WTC11 (cell line): ENCODE measurements around the gene DISP2. TPM values are rescaled to one million over a fixed set of nuclear protein-coding genes. Genes with fewer than 3 reads are reported as not detected.

Experiments used
- ATAC-seq: fragments of 200-7000 bp; cut with Tn5 transposase; 2 replicates; pipeline ENCODE4 v1.10.0; 2021; ENCODE audit warnings: mild to moderate bottlenecking, moderate library complexity
- CTCF ChIA-PET: fragments of 300-600 bp; sonication (Branson Sonifier 250); formaldehyde crosslinking; loops from one replicate; lab custom pipeline; 2021; ENCODE audit warnings: antibody characterized with exemption; lab: Charles Lee
- POLR2A ChIA-PET: fragments of 350-600 bp; sonication (Branson Sonifier 250); formaldehyde crosslinking; loops from one replicate; lab custom pipeline; 2021; ENCODE audit warnings: antibody characterized with exemption; lab: Charles Lee
- DNase-seq: peaks from one replicate; pipeline ENCODE4 v3.0.0; 2021; ENCODE audit warnings: low spot score
- H3K27ac Mint-ChIP-seq: 2 replicates; pipeline ENCODE4 v1.8.0; 2021; ENCODE audit warnings: mixed read lengths
- H3K27me3 Mint-ChIP-seq: 2 replicates; pipeline ENCODE4 v1.8.0; 2021; ENCODE audit warnings: low read depth, mild to moderate bottlenecking, moderate library complexity, mixed read lengths
- H3K36me3 Mint-ChIP-seq: 2 replicates; pipeline ENCODE4 v1.8.0; 2021; ENCODE audit warnings: mixed read lengths
- H3K4me1 Mint-ChIP-seq: 2 replicates; pipeline ENCODE4 v1.8.0; 2022; ENCODE audit warnings: mixed read lengths
- H3K4me3 Mint-ChIP-seq: 2 replicates; pipeline ENCODE4 v1.8.0; 2021; ENCODE audit warnings: mild to moderate bottlenecking, moderate library complexity, mixed read lengths
- H3K9me3 Mint-ChIP-seq: 2 replicates; pipeline ENCODE4 v1.8.0; 2021; ENCODE audit warnings: mixed read lengths
- CBFB ChIP-seq: sonication (generic); formaldehyde crosslinking; IDR thresholded peaks from 2 replicates; pipeline ENCODE4 v1.8.1; 2022; ENCODE audit warnings: mild to moderate bottlenecking, low read depth, missing genetic modification reagents
- ELF4 ChIP-seq: sonication (generic); formaldehyde crosslinking; IDR thresholded peaks from 2 replicates; pipeline ENCODE4 v1.8.1; 2022; ENCODE audit warnings: low read depth, mild to moderate bottlenecking, moderate library complexity, missing genetic modification reagents
- FOXP1 ChIP-seq: sonication (generic); formaldehyde crosslinking; IDR thresholded peaks from 2 replicates; pipeline ENCODE4 v1.8.0; 2022; ENCODE audit warnings: missing genetic modification reagents, mild to moderate bottlenecking, moderate library complexity, borderline replicate concordance
- MYBL2 ChIP-seq: sonication (generic); formaldehyde crosslinking; IDR thresholded peaks from 2 replicates; pipeline ENCODE4 v1.8.1; 2023; ENCODE audit warnings: mild to moderate bottlenecking, moderate library complexity, missing genetic modification reagents
- NFYB ChIP-seq: sonication (generic); formaldehyde crosslinking; conservative IDR thresholded peaks from 2 replicates; pipeline ENCODE4 v1.8.0; 2022; ENCODE audit warnings: low read depth, missing genetic modification reagents
- NR3C1 ChIP-seq: sonication (generic); formaldehyde crosslinking; conservative IDR thresholded peaks from 2 replicates; pipeline ENCODE4 v1.8.1; 2023; ENCODE audit warnings: low read depth, mild to moderate bottlenecking, missing genetic modification reagents
- OVOL2 ChIP-seq: fragments of 250-450 bp; sonication (Bioruptor Pico); IDR thresholded peaks from 2 replicates; pipeline ENCODE4 v1.9.0; 2021; ENCODE audit warnings: mild to moderate bottlenecking, borderline replicate concordance
- RELA ChIP-seq: sonication (generic); formaldehyde crosslinking; IDR thresholded peaks from 2 replicates; pipeline ENCODE4 v1.8.1; 2022; ENCODE audit warnings: missing genetic modification reagents, mild to moderate bottlenecking, borderline replicate concordance
- RORB ChIP-seq: fragments of 250-450 bp; sonication (Bioruptor Pico); IDR thresholded peaks from 2 replicates; pipeline ENCODE4 v1.9.0; 2021; ENCODE audit warnings: mild to moderate bottlenecking
- SMAD3 ChIP-seq: sonication (generic); formaldehyde crosslinking; IDR thresholded peaks from 2 replicates; pipeline ENCODE4 v1.8.0; 2022; ENCODE audit warnings: missing genetic modification reagents, mild to moderate bottlenecking, borderline replicate concordance
- TCF7 ChIP-seq: sonication (generic); formaldehyde crosslinking; IDR thresholded peaks from 2 replicates; pipeline ENCODE4 v1.8.0; 2022; ENCODE audit warnings: mild to moderate bottlenecking, low read depth, missing genetic modification reagents, moderate library complexity
- TEAD4 ChIP-seq: sonication (generic); formaldehyde crosslinking; IDR thresholded peaks from 2 replicates; pipeline ENCODE4 v1.8.0; 2022; ENCODE audit warnings: mild to moderate bottlenecking, missing genetic modification reagents
- ZBTB21 ChIP-seq: sonication (generic); formaldehyde crosslinking; IDR thresholded peaks from 2 replicates; pipeline ENCODE4 v1.8.1; 2023; ENCODE audit warnings: mild to moderate bottlenecking, missing genetic modification reagents, borderline replicate concordance
- ZNF138 ChIP-seq: sonication (generic); formaldehyde crosslinking; conservative IDR thresholded peaks from 2 replicates; pipeline ENCODE4 v1.8.1; 2022; ENCODE audit warnings: mild to moderate bottlenecking, moderate library complexity, missing genetic modification reagents
- ZNF396 ChIP-seq: fragments of 250-450 bp; sonication (Bioruptor Pico); IDR thresholded peaks from 2 replicates; pipeline ENCODE4 v1.8.0; 2021; ENCODE audit warnings: mild to moderate bottlenecking, moderate library complexity, borderline replicate concordance
- ZNF416 ChIP-seq: fragments of 250-450 bp; sonication (Bioruptor Pico); IDR thresholded peaks from 2 replicates; pipeline ENCODE4 v1.9.0; 2021; ENCODE audit warnings: mild to moderate bottlenecking, inconsistent platforms
- ZNF423 ChIP-seq: fragments of 250-450 bp; sonication (Bioruptor Pico); IDR thresholded peaks from 2 replicates; pipeline ENCODE4 v2.1.2; 2022; ENCODE audit warnings: mild to moderate bottlenecking, moderate library complexity
- total RNA-seq: library from RNA; stranded (reverse); gene quantifications from 3 replicates; pipeline ENCODE4 v1.2.3, GENCODE V29; 2021
- TF ChIP-seq, protein P1 (sequence below): fragments of 250-450 bp; sonication (Bioruptor Pico); IDR thresholded peaks from 2 replicates; pipeline ENCODE4 v1.9.0; 2021; ENCODE audit warnings: mild to moderate bottlenecking, borderline replicate concordance
- TF ChIP-seq, protein P2 (sequence below): fragments of 250-450 bp; sonication (Bioruptor Pico); IDR thresholded peaks from 2 replicates; pipeline ENCODE4 v1.9.0; 2021; ENCODE audit warnings: mild to moderate bottlenecking
- TF ChIP-seq, protein P3 (sequence below): fragments of 200-600 bp; IDR thresholded peaks from 2 replicates; pipeline ENCODE4 v1.8.0; 2022; ENCODE audit warnings: antibody characterized with exemption

Gene DISP2
- total RNA-seq, 1 experiment from 2014 or later = 3.5 TPM

DNA sequence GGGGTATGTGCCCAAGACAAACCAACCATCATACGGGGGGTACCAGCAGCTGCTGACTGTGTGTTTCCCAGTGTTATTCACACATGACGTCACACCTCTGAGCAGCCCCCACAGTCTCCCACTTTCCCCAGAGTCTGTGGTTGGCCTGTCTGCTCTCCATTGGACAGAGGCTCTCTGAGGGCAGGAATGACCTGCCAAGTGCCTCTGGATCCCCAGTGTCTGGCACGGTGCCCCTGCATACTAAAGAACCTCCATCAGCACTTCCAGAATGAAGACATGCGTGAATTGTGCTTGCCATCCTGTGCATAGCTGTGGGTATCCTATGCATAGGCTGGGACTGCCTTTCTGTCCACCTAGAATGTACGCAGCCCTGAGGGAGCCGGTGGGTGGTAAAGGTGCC, 13.8 kb upstream of the DISP2 start:
- no peak for DNase-seq
- CTCF ChIA-PET = interaction anchor here (0.6 to 6.6 kb wide), 40 partner anchors 9 to 307 kb away, joined by 3 to 98 read pairs (median 4); partner anchors contain the start of genes DISP2, INAFM2, IVD and KNSTRN
- Mint-ChIP-seq H3K27ac (no peak overlapping the region), H3K4me3 (no peak overlapping the region), H3K36me3 (no peaks in the 10 kb centered on the region), H3K9me3 (no peaks in the 10 kb centered on the region), H3K4me1 (peaks cover 17% of the 10 kb centered on the region), H3K27me3 (no peaks in the 10 kb centered on the region)
- no peak for ATAC-seq
- no peak for TF ChIP-seq RELA (CRISPR knock-in tag)
- no peak for TF ChIP-seq SMAD3
- no peak for TF ChIP-seq ZNF416 (CRISPR knock-in tag)
- no peak for TF ChIP-seq OVOL2
- no peak for TF ChIP-seq ZNF396
- TF ChIP-seq TCF7 (CRISPR knock-in tag) = no peak
- TF ChIP-seq NFYB (CRISPR knock-in tag) = no peak
- TF ChIP-seq ZNF138 = no peak
- TF ChIP-seq RORB (CRISPR knock-in tag) = no peak
- TF ChIP-seq MYBL2 (CRISPR knock-in tag) = no peak
- TF ChIP-seq FOXP1 = no peak
- no peak for TF ChIP-seq ZBTB21 (CRISPR knock-in tag)
- TF ChIP-seq, protein P1, sequence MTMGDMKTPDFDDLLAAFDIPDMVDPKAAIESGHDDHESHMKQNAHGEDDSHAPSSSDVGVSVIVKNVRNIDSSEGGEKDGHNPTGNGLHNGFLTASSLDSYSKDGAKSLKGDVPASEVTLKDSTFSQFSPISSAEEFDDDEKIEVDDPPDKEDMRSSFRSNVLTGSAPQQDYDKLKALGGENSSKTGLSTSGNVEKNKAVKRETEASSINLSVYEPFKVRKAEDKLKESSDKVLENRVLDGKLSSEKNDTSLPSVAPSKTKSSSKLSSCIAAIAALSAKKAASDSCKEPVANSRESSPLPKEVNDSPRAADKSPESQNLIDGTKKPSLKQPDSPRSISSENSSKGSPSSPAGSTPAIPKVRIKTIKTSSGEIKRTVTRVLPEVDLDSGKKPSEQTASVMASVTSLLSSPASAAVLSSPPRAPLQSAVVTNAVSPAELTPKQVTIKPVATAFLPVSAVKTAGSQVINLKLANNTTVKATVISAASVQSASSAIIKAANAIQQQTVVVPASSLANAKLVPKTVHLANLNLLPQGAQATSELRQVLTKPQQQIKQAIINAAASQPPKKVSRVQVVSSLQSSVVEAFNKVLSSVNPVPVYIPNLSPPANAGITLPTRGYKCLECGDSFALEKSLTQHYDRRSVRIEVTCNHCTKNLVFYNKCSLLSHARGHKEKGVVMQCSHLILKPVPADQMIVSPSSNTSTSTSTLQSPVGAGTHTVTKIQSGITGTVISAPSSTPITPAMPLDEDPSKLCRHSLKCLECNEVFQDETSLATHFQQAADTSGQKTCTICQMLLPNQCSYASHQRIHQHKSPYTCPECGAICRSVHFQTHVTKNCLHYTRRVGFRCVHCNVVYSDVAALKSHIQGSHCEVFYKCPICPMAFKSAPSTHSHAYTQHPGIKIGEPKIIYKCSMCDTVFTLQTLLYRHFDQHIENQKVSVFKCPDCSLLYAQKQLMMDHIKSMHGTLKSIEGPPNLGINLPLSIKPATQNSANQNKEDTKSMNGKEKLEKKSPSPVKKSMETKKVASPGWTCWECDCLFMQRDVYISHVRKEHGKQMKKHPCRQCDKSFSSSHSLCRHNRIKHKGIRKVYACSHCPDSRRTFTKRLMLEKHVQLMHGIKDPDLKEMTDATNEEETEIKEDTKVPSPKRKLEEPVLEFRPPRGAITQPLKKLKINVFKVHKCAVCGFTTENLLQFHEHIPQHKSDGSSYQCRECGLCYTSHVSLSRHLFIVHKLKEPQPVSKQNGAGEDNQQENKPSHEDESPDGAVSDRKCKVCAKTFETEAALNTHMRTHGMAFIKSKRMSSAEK (CRISPR knock-in tag) = no peak
- TF ChIP-seq, protein P2, sequence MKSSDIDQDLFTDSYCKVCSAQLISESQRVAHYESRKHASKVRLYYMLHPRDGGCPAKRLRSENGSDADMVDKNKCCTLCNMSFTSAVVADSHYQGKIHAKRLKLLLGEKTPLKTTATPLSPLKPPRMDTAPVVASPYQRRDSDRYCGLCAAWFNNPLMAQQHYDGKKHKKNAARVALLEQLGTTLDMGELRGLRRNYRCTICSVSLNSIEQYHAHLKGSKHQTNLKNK (CRISPR knock-in tag) = no peak
- no peak for TF ChIP-seq TEAD4
- TF ChIP-seq CBFB (CRISPR knock-in tag) = no peak
- TF ChIP-seq ZNF423 = no peak
- TF ChIP-seq NR3C1 (CRISPR knock-in tag) = no peak
- POLR2A ChIA-PET = no interaction called here

DNA sequence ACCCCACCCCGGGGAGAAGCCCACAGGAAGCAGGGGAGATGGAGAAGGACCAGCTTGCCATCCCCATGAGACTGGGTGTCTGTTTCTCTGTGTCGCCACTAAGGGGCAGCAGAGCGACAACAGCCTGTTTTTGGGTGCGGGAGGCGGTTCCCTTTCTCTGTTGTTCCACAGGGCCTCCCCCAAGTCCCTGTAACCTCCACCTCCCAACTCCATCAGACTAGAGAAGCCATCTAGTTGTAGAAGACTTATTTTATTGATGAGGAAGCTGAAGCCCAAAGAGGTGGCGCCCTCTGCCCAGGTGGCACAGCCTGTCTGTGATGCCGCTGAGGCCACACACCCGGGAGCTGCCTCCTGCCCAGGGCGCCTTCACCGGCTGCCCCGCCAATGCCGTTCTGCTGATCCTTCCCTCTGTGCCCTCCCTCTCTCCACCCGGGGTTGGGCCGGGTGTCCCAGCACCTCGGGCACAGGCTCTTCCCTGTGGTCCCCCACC, 13.3 kb upstream of the DISP2 start:
- ATAC-seq = peak; percentile 74
- Mint-ChIP-seq H3K4me3 (no peak overlapping the region), H3K36me3 (no peaks in the 10 kb centered on the region), H3K4me1 (peaks cover 17% of the 10 kb centered on the region), H3K9me3 (no peaks in the 10 kb centered on the region), H3K27ac (no peak overlapping the region), H3K27me3 (no peaks in the 10 kb centered on the region)
- POLR2A ChIA-PET = no interaction called here
- TF ChIP-seq, protein P3, sequence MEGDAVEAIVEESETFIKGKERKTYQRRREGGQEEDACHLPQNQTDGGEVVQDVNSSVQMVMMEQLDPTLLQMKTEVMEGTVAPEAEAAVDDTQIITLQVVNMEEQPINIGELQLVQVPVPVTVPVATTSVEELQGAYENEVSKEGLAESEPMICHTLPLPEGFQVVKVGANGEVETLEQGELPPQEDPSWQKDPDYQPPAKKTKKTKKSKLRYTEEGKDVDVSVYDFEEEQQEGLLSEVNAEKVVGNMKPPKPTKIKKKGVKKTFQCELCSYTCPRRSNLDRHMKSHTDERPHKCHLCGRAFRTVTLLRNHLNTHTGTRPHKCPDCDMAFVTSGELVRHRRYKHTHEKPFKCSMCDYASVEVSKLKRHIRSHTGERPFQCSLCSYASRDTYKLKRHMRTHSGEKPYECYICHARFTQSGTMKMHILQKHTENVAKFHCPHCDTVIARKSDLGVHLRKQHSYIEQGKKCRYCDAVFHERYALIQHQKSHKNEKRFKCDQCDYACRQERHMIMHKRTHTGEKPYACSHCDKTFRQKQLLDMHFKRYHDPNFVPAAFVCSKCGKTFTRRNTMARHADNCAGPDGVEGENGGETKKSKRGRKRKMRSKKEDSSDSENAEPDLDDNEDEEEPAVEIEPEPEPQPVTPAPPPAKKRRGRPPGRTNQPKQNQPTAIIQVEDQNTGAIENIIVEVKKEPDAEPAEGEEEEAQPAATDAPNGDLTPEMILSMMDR = peak; percentile 59
- no peak for TF ChIP-seq ELF4
- DNase-seq = peak; percentile 78
- CTCF ChIA-PET = interaction anchor here (0.6 to 6.6 kb wide), 43 partner anchors 9 to 307 kb away, joined by 3 to 98 read pairs (median 4); partner anchors contain the start of genes DISP2, INAFM2, IVD and KNSTRN
